ENCODE results near the gene PHETA1.

The PHETA1 gene

DNA sequence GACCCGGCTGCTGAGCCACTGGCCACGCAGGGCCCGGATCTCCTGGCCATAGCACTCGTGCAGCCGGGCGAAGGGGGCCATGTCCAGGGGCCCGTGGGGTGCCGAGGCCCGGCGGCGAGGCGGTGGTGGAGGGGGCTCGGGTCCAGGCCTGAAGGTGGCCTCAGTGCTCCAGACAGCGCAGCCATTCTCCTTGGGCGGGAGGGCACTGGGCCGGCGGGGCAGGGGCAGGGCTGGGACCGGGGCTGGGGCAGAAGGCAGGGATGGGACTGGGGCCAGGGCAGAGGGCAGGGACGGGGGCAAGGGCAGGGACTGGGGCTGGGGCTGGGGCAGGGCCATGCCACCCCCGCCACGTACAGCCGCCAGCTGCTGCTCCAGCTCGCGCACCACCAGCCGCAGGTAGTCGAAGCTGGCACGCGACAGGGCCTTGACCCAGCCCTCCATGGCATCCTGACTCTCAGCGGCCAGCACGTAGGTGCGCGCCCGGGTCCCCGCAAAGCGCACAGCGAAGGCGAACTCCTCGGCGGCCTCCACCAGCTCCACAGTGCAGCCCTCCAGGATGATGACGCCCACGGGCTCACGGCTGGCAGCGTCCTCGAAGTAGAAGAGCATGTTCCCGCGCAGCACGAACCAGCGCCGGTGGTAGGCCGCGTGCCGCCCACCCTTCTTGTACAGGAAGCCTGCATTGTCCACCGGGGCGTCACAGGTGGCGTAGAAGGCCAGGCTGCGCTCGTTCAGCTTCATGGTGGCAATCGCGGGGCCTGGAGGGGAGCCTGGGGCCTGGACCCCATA lies 6.0 kb downstream of the PHETA1 start:
- TF ChIP-seq, protein P1, sequence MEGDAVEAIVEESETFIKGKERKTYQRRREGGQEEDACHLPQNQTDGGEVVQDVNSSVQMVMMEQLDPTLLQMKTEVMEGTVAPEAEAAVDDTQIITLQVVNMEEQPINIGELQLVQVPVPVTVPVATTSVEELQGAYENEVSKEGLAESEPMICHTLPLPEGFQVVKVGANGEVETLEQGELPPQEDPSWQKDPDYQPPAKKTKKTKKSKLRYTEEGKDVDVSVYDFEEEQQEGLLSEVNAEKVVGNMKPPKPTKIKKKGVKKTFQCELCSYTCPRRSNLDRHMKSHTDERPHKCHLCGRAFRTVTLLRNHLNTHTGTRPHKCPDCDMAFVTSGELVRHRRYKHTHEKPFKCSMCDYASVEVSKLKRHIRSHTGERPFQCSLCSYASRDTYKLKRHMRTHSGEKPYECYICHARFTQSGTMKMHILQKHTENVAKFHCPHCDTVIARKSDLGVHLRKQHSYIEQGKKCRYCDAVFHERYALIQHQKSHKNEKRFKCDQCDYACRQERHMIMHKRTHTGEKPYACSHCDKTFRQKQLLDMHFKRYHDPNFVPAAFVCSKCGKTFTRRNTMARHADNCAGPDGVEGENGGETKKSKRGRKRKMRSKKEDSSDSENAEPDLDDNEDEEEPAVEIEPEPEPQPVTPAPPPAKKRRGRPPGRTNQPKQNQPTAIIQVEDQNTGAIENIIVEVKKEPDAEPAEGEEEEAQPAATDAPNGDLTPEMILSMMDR (IDR thresholded peaks at IDR 0.05; ENCODE audit: borderline replicate concordance, control extremely low read depth, extremely low read depth, insufficient read depth, missing control alignments): no peak
- in situ Hi-C loops (cut with MboI; ENCODE audit: low sequenced_read_pairs, unreplicated experiment): no loop called here

DNA sequence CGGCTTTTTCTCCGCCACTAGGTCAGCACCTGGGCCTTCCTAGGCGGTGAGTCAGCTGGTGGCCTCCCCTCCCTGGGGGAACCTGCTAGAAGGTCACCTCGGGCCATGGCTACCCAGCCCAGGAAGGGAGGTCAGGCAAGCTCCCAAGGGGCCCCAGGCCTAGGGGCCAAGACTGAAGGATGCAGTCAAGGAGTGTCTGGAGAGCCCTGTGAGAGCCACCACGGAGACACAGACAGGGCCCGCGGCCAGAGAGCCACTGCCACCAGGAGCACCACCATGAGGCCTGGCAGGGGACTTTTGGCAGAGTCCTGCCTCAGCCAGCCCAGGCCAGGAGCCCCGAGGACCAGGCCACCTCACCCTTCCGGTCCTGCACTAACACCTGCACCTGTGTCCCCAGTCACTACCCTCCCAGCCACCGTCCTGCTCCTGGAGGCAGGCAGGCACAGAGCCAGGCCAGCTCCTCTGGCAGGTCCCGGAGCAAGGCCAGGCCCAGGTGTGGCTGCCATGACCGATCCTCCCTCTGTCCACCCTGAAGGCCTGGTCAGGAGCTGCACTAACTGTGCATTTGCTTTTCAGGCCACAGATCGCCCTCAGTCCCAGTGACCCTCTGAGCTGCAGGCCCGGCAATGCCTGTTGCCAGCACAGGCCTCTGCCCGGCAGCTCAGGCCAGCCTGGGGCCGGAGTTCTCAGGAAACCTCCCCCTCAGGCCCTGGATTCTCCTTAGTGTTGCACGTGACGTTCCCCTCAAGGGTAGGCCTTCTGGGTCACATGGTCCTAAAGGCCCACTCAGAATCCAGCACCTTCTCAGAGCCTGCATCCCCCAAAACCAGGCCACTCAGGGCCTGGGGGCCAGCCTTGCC lies 6.9 kb downstream of the PHETA1 start:
- no peak for DNase-seq (ENCODE audit: low spot score)
- TF ChIP-seq, protein P1 (IDR thresholded peaks at IDR 0.05; ENCODE audit: borderline replicate concordance, control extremely low read depth, extremely low read depth, insufficient read depth, missing control alignments): no peak
- in situ Hi-C loops (cut with MboI; ENCODE audit: low sequenced_read_pairs, unreplicated experiment): no loop called here

More for the DNA sequence above, 6.0 kb downstream of the PHETA1 start:
- no peak for DNase-seq (ENCODE audit: low spot score)

DNA sequence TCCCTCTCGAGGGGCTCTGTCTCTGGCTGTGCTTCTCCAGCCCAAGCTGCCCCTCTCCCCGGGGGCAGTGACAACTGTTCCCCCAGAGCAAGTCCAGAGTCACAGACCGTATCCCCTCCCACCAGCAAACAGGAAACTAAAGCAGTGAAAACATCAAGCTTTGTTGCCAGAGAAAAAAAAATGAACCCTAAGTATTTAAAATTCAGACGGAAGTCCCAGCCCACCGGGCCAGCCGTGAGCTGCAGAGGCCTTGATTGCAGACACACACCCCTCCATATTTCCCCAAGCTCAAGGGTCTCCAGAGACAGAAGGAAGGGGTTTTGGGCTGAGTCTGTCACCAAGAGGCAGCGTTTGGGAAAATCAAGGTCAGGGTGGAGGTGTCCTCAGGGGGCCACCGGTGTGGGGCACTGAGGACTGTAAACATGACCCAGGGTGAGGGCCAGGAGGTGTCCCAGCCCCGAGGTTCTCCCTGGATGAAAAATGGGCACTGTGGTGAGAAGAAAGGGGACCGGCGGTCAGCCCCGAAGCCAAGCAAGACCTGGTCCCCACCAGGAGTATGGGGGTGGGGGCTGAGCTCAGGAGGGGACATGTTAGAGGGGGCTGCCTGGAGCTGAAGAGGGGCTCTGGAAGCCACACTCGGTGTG lies 7.7 kb downstream of the PHETA1 start:
- in situ Hi-C loops (cut with MboI; ENCODE audit: low sequenced_read_pairs, unreplicated experiment): no loop called here

GRCh38 chr12:111360325-111360930 lies 8.5 kb downstream of the PHETA1 start:
- in situ Hi-C loops (cut with MboI; ENCODE audit: low sequenced_read_pairs, unreplicated experiment): no loop called here
- no peak for DNase-seq (ENCODE audit: low spot score)
- TF ChIP-seq, protein P1 (IDR thresholded peaks at IDR 0.05; ENCODE audit: borderline replicate concordance, control extremely low read depth, extremely low read depth, insufficient read depth, missing control alignments): no peak

More for the DNA sequence above, 7.7 kb downstream of the PHETA1 start:
- no peak for DNase-seq (ENCODE audit: low spot score)
- TF ChIP-seq, protein P1 (IDR thresholded peaks at IDR 0.05; ENCODE audit: borderline replicate concordance, control extremely low read depth, extremely low read depth, insufficient read depth, missing control alignments): no peak

DNA sequence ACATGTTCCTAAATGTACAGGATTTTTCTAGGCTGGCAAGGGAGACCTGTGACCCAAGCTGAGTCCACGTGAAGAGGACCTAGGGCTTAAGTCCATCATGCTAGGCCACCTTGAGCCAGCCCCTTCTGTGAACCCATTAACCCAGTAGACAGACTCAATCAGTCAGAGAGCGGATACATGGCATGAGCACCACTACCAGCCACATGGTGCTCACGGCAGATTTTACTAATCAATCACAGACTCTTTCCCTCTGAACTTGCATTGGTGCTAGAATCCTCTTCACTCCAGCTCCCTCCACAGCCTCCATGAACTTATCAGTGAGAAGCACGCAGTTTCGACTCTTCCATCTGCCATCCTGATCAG lies 9.0 kb downstream of the PHETA1 start:
- DNase-seq (ENCODE audit: low spot score): no peak
- in situ Hi-C loops (cut with MboI; ENCODE audit: low sequenced_read_pairs, unreplicated experiment): no loop called here
- TF ChIP-seq, protein P1 (IDR thresholded peaks at IDR 0.05; ENCODE audit: borderline replicate concordance, control extremely low read depth, extremely low read depth, insufficient read depth, missing control alignments): no peak

All from GM13976 (cell line).